H9 (cell line): ENCODE measurements around the gene CASP14. TPM values are rescaled to one million over a fixed set of nuclear protein-coding genes. Genes with fewer than 3 reads are reported as not detected.

ENCODE experiments used
- DNase-seq: peaks from one replicate; pipeline ENCODE4 v3.0.0-alpha.2; 2017
- H2AFZ ChIP-seq: one replicate; pipeline ENCODE4 v1.6.1; 2013; ENCODE audit warnings: mild to moderate bottlenecking, low read length, control low read depth, moderate library complexity
- H2AK5ac ChIP-seq: 2 replicates; pipeline ENCODE4 v1.6.1; 2013; ENCODE audit warnings: low read length, control low read depth, mixed read lengths; ENCODE audit not compliant: insufficient read length
- H2BK120ac ChIP-seq: one replicate; pipeline ENCODE4 v1.6.1; 2013; ENCODE audit warnings: low read depth, mild to moderate bottlenecking, low read length, control low read depth, inconsistent platforms; ENCODE audit not compliant: poor library complexity, severe bottlenecking
- H2BK12ac ChIP-seq: 2 replicates; pipeline ENCODE4 v1.6.1; 2013; ENCODE audit warnings: low read length, control low read depth, mixed read lengths, low read depth; ENCODE audit not compliant: insufficient read length
- H2BK15ac ChIP-seq: 2 replicates; pipeline ENCODE4 v1.6.1; 2013; ENCODE audit warnings: low read depth, low read length, control low read depth
- H2BK20ac ChIP-seq: one replicate; pipeline ENCODE4 v1.6.1; 2013; ENCODE audit warnings: low read depth, mild to moderate bottlenecking, low read length, control low read depth, inconsistent platforms; ENCODE audit not compliant: poor library complexity, severe bottlenecking
- H2BK5ac ChIP-seq: 2 replicates; pipeline ENCODE4 v1.6.1; 2013; ENCODE audit warnings: low read length, control low read depth, mixed read lengths; ENCODE audit not compliant: insufficient read length
- H3K14ac ChIP-seq: 2 replicates; pipeline ENCODE4 v1.6.1; 2013; ENCODE audit warnings: low read length, control low read depth; ENCODE audit not compliant: insufficient read depth
- H3K18ac ChIP-seq: 2 replicates; pipeline ENCODE4 v1.6.1; 2013; ENCODE audit warnings: low read depth, mild to moderate bottlenecking, mixed read lengths, low read length, control low read depth; ENCODE audit not compliant: insufficient read length
- H3K23ac ChIP-seq: 2 replicates; pipeline ENCODE4 v1.6.1; 2013; ENCODE audit warnings: low read length, control low read depth, mixed read lengths, low read depth; ENCODE audit not compliant: insufficient read length
- H3K23me2 ChIP-seq: 2 replicates; pipeline ENCODE4 v1.6.1; 2013; ENCODE audit warnings: low read depth, mild to moderate bottlenecking, mixed read lengths, low read length, control low read depth; ENCODE audit not compliant: insufficient read length, poor library complexity, severe bottlenecking
- H3K27ac ChIP-seq: 2 replicates; pipeline ENCODE4 v1.5.1; 2013; ENCODE audit warnings: low read length, control low read depth, mixed read lengths, low read depth; ENCODE audit not compliant: insufficient read length
- H3K27me3 ChIP-seq: 2 replicates; pipeline ENCODE4 v1.6.1; 2013; ENCODE audit warnings: low read length, control low read depth, inconsistent platforms; ENCODE audit not compliant: insufficient read depth
- H3K4ac ChIP-seq: 2 replicates; pipeline ENCODE4 v1.6.1; 2013; ENCODE audit warnings: low read depth, mild to moderate bottlenecking, control low read depth, inconsistent platforms, low read length, moderate library complexity
- H3K4me1 ChIP-seq: 2 replicates; pipeline ENCODE4 v1.6.1; 2013; ENCODE audit warnings: low read length, control low read depth, inconsistent platforms; ENCODE audit not compliant: insufficient read depth
- H3K4me2 ChIP-seq: 2 replicates; pipeline ENCODE4 v1.6.1; 2013; ENCODE audit warnings: low read length, control low read depth, mixed read lengths; ENCODE audit not compliant: insufficient read length, insufficient read depth
- H3K56ac ChIP-seq: 2 replicates; pipeline ENCODE4 v1.6.1; 2013; ENCODE audit warnings: low read depth, mild to moderate bottlenecking, mixed read lengths, low read length, control low read depth; ENCODE audit not compliant: insufficient read length
- H3K79me1 ChIP-seq: 2 replicates; pipeline ENCODE4 v1.6.1; 2013; ENCODE audit warnings: low read depth, mild to moderate bottlenecking, moderate library complexity, low read length, control low read depth, inconsistent platforms; ENCODE audit not compliant: insufficient read depth, poor library complexity, severe bottlenecking
- H3K79me2 ChIP-seq: 2 replicates; pipeline ENCODE4 v1.6.1; 2013; ENCODE audit warnings: low read length, control low read depth, inconsistent platforms; ENCODE audit not compliant: insufficient read depth
- H3K9ac ChIP-seq: 2 replicates; pipeline ENCODE4 v1.6.1; 2013; ENCODE audit warnings: low read length, control low read depth, mixed read lengths; ENCODE audit not compliant: insufficient read length; ENCODE audit errors: extremely low read depth
- H3K9me3 ChIP-seq: one replicate; pipeline ENCODE4 v1.6.1; 2013; ENCODE audit warnings: low read depth, low read length, inconsistent platforms; ENCODE audit not compliant: control insufficient read depth
- H3T11ph ChIP-seq: one replicate; pipeline ENCODE4 v1.6.1; 2013; ENCODE audit warnings: mild to moderate bottlenecking, low read length, control low read depth, inconsistent platforms
- H4K20me1 ChIP-seq: one replicate; pipeline ENCODE4 v1.6.1; 2013; ENCODE audit not compliant: control insufficient read depth, insufficient read length, insufficient read depth
- H4K5ac ChIP-seq: 2 replicates; pipeline ENCODE4 v1.6.1; 2013; ENCODE audit warnings: low read depth, mild to moderate bottlenecking, mixed read lengths, low read length, control low read depth; ENCODE audit not compliant: insufficient read length
- H4K8ac ChIP-seq: replicated peaks from 2 replicates; pipeline ENCODE4 v1.6.1; 2013; ENCODE audit warnings: low read length, control low read depth, mixed read lengths, low read depth; ENCODE audit not compliant: insufficient read length
- H4K91ac ChIP-seq: 2 replicates; pipeline ENCODE4 v1.6.1; 2013; ENCODE audit warnings: low read depth, mild to moderate bottlenecking, moderate library complexity, mixed read lengths, low read length, control low read depth; ENCODE audit not compliant: insufficient read length
- H3K27ac Mint-ChIP-seq, 3 experiments: 2 replicates in 2 of 3; 3 replicates in 1 of 3; pipeline ENCODE4 v1.8.0; 2020 to 2021; ENCODE audit warnings: mixed read lengths in 3 of 3, mild to moderate bottlenecking in 1 of 3, moderate library complexity in 1 of 3
- H3K27me3 Mint-ChIP-seq: 2 replicates; pipeline ENCODE4 v1.8.0; 2021; ENCODE audit warnings: low read depth, mild to moderate bottlenecking, moderate library complexity, mixed read lengths
- H3K36me3 Mint-ChIP-seq, 3 experiments: 2 replicates in 2 of 3; 3 replicates in 1 of 3; pipeline ENCODE4 v1.8.0; 2020 to 2021; ENCODE audit warnings: low read depth in 3 of 3, mixed read lengths in 3 of 3; ENCODE audit not compliant: insufficient read depth in 1 of 3
- H3K4me1 Mint-ChIP-seq, 2 experiments: 2 replicates each; pipeline ENCODE4 v1.8.0; 2020; ENCODE audit warnings: mixed read lengths in 2 of 2
- H3K4me3 Mint-ChIP-seq, 2 experiments: 2 replicates in 1 of 2; 3 replicates in 1 of 2; pipeline ENCODE4 v1.8.0; 2020 to 2021; ENCODE audit warnings: mild to moderate bottlenecking in 2 of 2, mixed read lengths in 2 of 2, moderate library complexity in 1 of 2
- H3K9me3 Mint-ChIP-seq, 2 experiments: 2 replicates in 1 of 2; 3 replicates in 1 of 2; pipeline ENCODE4 v1.8.0; 2020; ENCODE audit warnings: mild to moderate bottlenecking in 2 of 2, mixed read lengths in 2 of 2, moderate library complexity in 1 of 2
- CTCF ChIP-seq: fragments of 200-600 bp; sonication (generic); conservative IDR thresholded peaks from 3 replicates; pipeline ENCODE4 v1.8.0; 2021; ENCODE audit warnings: antibody characterized with exemption, mild to moderate bottlenecking
- WGBS: extraction: QIAGEN DNeasy Blood & Tissue Kit; methylation state at CpG from one replicate; pipeline ENCODE4 v1.1.7; 2013; ENCODE audit warnings: missing lambda C conversion rate, low lambda C conversion rate, mixed read lengths; ENCODE audit not compliant: insufficient read length; ENCODE audit errors: extremely low coverage; 5-methylcytosine and 5-hydroxymethylcytosine counted together
- total RNA-seq: library from RNA; stranded (reverse); gene quantifications from 2 replicates; pipeline ENCODE4 v1.2.1, GENCODE V29; 2021

The CASP14 gene
- total RNA-seq, 1 experiment from 2014 or later, result not detected

GRCh38 chr19:15104003-15104402 lies 54.7 kb downstream of the CASP14 start:
- WGBS, result no CpG with 5 or more reads among the region's 1 CpG
- Histone ChIP-seq H2BK5ac (no peak overlapping the region), H2AFZ (no peak overlapping the region), H4K8ac (no peak overlapping the region), H2BK12ac (no peak overlapping the region), H3K4ac (no peak overlapping the region), H3K79me1 (no peaks in the 10 kb centered on the region), H3K56ac (no peak overlapping the region), H3K27me3 (no peaks in the 10 kb centered on the region), H3K9ac (no peak overlapping the region), H3K23ac (no peak overlapping the region), H3K79me2 (no peaks in the 10 kb centered on the region), H4K91ac (no peak overlapping the region), H3K18ac (no peak overlapping the region), H2BK120ac (no peak overlapping the region), H3K23me2 (peaks cover 10% of the 10 kb centered on the region), H2BK20ac (no peak overlapping the region), H3T11ph (no peak overlapping the region), H3K14ac (no peak overlapping the region), H4K5ac (no peak overlapping the region), H3K4me2 (no peak overlapping the region), H2AK5ac (no peak overlapping the region), H3K4me1 (no peaks in the 10 kb centered on the region; the same call in 1 of the 2 replicates), H3K27ac (no peak overlapping the region), H2BK15ac (no peak overlapping the region), H3K9me3 (no peaks in the 10 kb centered on the region), H4K20me1 (no peaks in the 10 kb centered on the region)
- Mint-ChIP-seq H3K36me3 (peaks cover 3 to 13% (median 10%) of the 10 kb centered on the region in 3 experiments; a peak in 5 of 7 replicates), H3K4me1 (peaks cover 15 to 17% of the 10 kb centered on the region in 2 experiments), H3K4me3 (no peak overlapping the region), H3K27me3 (no peaks in the 10 kb centered on the region), H3K9me3 (peaks cover 22 to 28% of the 10 kb centered on the region in 2 experiments), H3K27ac (no peak overlapping the region; a peak in 1 of 7 replicates)
- no peak for DNase-seq
- no peak for TF ChIP-seq CTCF
